ENCODE results near the gene IFFO2. TPM values are rescaled to one million over a fixed set of nuclear protein-coding genes. Genes with fewer than 3 reads are reported as not detected.

IFFO2 gene
- total RNA-seq, result 7.4 and 10.6 TPM in 2 replicates

DNA sequence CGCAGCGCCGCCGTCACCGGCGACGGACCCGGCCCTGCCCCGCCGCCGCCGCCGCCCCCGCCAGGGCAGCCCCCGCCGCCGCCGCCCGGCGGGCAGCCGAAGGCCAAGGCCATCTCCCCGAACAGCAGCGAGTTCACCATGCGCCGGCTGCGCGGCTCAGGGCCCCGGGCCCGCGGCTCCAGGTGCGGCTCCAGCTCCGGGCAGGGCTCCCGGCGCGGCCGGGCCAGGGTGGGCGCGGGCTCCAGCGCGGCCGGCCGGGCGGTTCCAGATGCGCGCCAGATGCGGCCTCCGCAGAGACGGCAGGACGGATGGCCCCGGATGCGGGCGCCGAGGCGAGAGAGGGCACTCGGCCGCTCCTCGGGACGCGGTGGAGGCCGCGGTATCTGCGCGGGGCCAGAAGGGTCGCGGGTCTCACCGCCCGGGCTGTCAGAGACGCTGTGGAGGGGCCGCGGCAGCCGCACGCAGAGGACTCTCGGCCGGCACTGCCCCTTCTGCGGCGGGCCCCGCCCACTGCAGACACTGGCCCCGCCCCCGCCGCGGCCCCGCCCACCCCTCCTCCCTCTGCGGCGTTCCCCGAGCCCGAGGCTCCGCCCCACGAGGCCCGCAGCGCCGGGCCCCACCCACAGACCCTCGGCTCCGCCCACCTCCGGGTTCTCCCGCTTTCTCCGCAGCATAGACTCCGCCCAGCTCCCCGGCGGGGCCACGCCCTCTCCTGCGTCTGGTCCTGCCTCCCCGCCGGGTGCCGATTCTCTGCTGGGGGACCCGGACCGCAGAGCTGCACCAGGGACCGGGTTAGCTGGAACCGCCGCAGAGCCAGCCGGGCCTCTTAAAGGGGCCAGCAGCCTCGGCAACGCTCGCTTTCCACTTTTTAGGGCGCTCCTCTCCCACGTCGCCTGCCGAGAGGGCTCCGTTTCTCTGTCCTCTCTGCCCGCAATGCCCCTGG is at the start of gene IFFO2:
IFFO2 (minus strand) TSS at position 484 of the 943 bp plus-strand sequence; CDS start at position 140, 344 bp downstream.

DNA sequence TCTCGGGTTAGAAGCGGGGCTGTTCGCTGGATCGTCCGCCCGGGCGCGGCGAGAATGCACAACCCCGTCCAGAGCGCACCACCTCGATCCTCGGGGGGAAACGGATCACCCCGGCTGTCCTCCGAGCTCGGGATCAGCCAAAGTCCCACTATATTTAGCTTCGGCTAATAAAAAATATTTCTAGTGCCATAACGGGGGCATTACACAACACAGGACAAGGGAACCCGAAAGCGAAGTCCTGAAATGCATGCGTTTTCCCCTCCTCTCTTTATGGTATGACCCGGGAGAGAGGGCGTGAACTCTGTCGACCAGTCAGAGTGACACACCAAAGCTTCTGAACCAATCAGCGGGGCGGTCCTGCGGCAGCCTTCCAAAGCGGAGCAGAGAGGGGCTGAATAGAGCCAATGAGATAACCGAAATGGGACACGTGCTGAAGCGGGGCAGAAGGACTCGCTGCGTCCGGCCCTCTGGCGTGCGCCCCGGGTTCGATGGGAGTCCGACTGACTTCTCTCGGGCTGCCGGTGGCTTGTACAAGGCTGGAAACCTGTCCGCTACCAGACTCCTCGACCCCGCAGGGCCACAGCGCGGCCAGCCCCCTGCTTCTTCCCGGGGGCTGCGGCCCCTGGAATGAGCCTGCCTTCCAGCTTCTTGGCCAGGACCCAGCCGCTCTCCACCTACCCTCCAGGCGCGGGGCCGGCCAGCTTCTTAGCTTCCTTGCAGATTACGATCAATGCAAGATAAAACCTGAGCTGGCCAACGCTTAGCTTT is 53.8 kb downstream of the IFFO2 start, which contains the start of gene ALDH4A1:
ALDH4A1 (minus strand) TSS at position 33 of the 768 bp plus-strand sequence; CDS start at position 1, 32 bp downstream.

DNA sequence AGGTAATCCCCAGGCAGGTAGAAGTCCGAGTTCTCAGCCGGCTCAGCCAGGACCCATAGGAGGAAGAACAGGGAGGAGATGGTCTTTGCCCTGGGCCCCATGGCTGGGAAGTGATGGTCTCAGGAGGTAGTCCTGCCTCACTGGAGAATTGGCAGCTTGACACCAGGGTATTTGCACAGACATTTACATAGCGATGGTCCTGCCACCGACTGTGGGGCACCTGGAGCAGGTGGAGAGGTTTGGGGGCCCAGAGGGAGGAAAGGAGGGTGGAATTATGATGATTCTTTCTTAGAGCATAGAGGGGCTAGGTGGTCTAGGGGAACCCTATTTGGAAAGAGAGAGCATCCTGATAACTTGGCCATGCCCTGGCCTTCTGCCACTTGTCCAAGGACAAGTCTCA is 96.9 kb downstream of the IFFO2 start, which contains the start of gene TAS1R2:
TAS1R2 (minus strand) TSS at position 101 of the 400 bp plus-strand sequence; CDS start at position 101, 0 bp downstream.

Other genes with a start within 250 kb of the IFFO2 start
- gene TAS1R2, start 97.0 kb downstream of the IFFO2 start, total RNA-seq, result not detected in 2 replicates
- 7.7 and 13.3 TPM in 2 replicates for gene ALDH4A1, start 54.1 kb downstream of the IFFO2 start, total RNA-seq

All from epithelial cell of alveolus of lung (primary cell).